GM19463 (cell line): ENCODE results near the gene RANBP17.

Experiments used
- ATAC-seq: cut with Tn5 transposase; IDR thresholded peaks from one replicate; pipeline ENCODE4 v1.9.1; 2021; ENCODE audit warnings: mild to moderate bottlenecking, moderate library complexity; ENCODE audit not compliant: unreplicated experiment

Gene RANBP17

DNA sequence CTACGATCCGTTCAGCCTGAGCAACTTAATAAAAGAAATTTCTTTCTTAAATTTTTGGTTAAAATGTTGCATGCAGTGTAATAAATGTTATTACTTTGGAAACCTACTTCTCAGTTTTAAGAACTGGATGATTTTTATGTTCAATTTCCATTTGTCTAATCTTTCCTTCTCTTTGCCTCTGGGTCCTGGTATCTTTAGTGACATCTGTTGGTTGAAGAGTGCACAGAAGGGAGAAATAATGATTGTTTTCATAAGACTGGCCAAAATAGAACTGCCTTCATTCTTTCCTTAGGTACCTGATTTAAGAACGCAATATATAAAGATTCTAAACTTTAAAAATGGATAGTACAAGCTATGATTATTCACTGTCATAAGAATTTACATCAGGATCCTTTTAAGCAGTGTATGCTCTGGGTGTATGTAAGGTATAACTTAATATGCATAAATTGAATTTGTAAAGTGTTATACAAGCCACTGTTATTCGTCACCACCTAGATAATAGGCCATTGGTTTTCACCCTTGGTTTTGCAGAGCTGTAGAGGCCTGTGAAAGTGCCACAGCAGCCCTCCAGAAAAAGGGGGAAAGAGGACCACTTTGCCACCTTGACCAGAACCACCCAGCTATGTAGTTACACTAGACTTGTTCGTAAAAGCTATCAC lies 364.4 kb downstream of the RANBP17 start:
- no peak for ATAC-seq

DNA sequence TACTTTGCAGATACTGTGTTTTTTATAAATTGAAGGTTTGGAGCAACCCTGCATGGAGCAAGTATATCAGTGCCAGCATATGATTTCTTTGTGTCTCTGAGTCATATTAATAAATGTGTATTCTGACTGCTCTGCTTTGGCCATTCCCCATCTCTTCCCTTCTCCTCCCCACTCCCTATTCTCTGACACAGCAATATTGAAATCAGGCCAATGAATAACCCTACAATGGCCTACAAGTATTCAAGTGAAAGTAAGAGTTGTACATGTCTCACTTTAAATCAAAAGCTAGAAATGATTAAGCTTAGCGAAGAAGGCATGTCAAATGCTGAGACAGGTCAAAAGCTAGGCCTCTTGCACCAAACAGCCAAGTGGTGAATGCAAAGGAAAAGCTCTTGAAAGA lies 365.0 kb downstream of the RANBP17 start:
- no peak for ATAC-seq

DNA sequence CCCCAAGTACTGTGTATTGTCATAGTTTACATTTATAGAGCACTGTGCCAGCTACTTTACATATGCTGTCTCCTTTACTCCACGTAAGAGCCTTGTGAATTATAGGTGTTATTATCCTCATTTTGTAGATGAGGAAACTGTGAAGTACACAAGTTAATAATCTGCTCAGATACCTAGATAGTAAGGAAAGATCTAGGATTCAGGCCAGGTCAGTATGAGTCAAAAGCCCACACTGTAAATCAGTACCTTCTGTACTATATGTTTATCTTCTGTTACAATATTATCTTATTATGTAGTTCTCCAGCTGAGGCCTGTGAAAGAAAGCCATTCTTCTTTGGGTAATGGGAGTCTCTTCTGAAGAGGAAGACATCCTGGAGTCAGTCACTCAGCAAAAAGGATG lies 374.8 kb downstream of the RANBP17 start:
- ATAC-seq, result no peak

DNA sequence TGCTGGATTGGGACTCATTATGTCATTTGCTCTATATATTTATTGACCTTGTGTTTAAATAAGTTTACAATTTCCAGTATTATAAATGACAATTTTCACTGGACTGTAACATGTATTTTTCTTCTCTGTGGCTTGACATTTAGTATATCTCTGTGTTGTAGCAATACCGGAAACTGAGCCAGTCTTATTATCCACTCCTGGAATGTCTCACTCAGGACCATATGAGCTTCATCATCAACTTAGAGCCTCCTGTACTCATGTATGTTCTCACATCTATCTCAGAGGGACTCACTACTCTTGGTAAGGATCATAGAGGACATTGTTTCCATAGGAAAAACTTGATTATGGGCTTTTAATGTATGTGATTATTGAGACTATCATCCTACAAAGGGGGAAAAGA lies 380.7 kb downstream of the RANBP17 start:
- no peak for ATAC-seq

DNA sequence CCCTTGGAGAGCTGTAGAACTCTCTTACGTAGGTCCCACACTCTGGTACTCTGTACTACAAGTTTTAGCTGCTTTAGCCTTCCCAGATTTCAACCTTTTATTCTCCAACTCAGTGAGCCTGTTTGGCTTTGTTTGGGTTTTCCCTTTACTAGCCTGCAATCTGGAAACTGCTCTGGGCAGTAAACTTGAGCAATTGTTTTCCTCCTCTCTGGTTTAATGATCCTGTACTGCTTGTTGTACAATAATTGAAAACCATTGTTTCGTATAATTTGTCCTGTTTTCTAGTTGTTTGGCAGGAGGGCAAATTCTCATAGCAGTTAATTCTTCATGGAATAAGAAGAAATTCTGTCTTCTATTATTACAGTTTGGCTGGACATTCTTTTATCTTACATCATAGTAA lies 384.4 kb downstream of the RANBP17 start:
- no peak for ATAC-seq

DNA sequence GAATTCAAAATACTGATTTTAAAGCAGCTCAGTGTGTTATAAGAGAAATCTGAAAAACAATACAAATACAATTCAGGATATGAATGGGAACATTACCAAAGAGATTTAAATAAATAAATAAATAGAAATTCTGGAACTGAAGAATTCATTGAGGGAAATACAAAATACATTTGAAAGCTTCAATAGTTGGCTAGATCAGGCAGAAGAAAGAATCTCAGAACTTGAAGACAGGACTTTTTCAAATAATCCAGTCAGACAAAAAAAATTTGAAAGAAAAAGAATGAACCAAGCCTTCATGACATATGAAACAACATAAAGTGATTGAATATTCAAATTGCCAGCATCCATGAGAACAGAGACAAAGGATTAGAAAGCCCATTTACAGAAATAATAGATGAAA lies 387.6 kb downstream of the RANBP17 start:
- no peak for ATAC-seq

DNA sequence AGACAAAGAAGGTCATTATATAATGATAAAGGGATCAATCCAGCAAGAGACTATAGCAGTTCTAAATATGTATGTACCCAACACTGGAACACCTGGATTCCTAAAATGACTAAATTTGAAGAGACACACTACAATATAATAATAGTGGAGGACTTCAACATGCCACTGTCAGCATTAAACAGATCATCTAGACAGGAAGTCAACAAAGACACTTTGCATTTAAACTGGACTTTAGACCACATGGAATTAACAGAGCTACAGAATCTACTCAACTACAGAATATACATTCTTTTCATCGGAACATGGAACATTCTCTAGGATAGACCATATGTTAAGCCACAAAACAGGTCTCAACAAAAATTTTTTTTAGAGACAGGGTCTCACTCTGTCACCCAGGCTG lies 388.9 kb downstream of the RANBP17 start:
- ATAC-seq, result no peak

DNA sequence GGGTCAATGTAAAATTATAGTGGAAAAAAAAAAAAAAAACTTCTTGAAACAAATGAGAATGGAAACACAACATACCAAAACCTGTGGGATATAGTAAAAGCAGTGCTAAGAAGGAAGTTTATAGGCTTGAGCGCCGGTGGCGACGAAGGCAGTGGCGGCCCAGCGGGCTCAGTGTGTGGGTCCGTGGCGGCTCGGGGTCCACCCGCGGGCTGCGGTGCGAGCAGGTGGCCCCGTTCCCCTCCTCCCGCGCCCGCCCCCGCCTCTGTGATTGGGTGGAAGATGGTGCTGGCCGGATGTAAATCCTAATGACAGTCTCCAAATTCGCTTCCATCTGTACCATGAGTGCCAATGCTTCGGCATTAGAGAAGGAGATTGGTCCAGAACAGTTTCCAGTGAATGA lies 389.7 kb downstream of the RANBP17 start:
- no peak for ATAC-seq

DNA sequence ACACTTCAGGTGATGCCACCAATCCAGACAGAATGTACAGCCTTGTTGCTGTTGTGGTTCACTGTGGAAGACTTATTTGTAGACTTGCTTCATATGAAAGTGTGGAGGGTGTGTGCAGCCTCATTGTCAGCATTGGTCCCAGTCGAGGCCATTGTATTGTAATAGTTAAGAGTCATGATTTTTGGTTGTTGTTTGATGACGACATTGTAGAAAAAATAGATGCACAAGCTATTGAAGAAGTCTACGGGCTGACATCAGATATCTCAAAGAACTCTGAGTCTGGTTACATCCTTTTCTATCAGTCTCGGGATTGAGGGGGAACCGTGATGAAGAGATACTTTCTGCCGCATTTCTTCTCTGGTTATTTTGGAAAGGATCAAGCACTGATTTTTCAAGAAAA lies 390.9 kb downstream of the RANBP17 start:
- ATAC-seq, result no peak

DNA sequence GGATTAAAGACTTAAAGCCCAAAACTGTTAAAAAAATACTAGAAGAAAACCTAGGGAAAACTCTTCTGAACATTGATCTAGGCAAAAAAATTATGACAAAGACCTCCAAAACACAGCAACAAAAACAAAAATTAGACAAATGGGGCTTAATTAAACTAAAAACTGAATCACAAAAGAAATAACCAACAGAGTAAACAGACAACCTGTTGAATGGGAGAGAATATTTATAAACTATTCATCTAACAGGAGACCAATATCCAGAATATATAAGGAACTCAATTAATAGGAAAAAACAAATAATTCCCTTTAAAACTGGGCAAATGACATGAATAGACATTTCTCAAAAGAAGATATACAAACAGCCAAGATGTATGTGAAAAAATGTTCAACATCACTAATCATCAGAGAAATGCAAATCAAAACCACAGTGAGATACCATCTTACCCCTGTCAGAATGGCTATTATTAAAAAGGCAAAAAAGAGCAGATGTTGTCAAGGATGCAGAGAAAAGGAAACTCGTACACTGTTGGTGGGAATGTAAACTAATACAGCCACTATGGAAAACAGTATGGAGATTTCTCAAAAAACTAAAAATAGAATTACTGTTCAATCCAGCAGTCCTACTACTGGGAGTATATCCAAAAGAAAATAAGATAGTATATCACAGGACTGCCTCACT lies 397.1 kb downstream of the RANBP17 start:
- no peak for ATAC-seq

DNA sequence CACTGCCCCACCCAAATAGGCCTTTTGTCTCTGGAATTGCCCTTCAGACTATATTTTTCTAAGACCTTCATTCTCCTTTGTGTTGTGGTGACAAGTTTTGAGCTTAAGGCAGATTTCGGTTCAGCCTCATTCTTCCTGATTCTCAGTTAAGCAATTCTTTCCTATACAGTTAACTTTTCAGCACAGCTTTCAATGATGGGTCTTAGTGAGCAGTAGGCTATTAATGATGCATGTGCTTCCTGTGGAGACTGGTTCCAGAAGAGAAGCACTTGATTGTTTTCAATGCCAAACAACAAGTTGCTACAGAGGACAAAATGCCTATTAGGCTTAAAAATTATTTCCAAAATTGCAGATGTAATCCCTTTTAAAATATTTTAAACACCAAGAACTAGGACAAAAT lies 399.5 kb downstream of the RANBP17 start:
- no peak for ATAC-seq

DNA sequence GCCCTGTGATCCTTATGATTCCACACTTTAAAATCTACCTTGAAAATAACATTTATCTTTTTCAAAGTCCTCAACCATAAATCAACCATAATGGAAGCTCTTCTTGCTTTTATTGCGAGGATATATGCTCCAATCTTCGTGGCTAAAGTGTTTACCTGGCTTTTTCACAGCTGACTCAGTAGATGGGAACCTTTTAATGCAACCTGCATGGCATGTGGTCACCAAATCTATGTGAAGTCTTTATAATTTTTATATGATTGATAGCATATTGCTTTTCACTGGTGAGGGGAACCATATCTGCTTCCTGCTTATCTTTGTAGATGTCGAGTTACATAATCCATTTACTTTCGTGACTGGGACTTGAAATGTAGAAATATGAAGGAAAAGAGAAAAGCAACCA lies 400.1 kb downstream of the RANBP17 start:
- no peak for ATAC-seq

DNA sequence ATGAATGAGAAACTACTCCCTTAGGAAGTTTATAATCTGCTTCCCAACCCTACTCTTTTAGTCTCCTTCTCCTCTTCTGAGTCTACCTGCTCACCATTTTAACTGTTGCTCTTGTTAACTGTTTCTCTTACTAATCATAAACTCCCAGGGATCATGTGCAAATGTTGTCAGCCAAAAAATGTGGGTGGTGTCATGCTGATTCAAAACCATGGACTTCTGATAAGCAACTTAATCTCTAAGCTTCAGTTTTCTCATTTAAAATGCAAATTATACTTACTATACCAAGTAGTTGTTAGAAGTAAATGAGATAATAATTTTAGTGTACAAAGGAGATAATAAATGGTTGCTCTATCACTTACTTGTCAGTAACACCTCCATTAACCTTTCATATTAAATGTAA lies 401.4 kb downstream of the RANBP17 start:
- no peak for ATAC-seq

DNA sequence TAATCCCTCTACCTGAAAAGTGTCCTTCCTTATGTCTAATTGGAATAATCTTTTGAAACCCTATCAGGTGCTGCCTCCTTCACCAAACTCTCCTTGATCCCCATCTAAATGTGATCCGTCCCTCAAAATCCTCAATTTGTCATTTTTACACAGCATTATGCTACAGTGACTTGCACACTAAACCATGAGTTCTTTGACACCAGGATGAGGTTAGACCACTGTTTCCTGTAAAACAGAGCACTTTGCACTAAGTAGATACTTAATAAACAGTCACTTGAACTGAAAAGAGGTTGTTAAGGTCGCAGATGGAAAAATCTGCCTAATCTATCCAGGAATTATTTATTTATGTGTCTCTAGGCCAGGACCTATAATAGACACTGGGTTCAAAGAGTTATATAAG lies 403.0 kb downstream of the RANBP17 start:
- ATAC-seq, result no peak

DNA sequence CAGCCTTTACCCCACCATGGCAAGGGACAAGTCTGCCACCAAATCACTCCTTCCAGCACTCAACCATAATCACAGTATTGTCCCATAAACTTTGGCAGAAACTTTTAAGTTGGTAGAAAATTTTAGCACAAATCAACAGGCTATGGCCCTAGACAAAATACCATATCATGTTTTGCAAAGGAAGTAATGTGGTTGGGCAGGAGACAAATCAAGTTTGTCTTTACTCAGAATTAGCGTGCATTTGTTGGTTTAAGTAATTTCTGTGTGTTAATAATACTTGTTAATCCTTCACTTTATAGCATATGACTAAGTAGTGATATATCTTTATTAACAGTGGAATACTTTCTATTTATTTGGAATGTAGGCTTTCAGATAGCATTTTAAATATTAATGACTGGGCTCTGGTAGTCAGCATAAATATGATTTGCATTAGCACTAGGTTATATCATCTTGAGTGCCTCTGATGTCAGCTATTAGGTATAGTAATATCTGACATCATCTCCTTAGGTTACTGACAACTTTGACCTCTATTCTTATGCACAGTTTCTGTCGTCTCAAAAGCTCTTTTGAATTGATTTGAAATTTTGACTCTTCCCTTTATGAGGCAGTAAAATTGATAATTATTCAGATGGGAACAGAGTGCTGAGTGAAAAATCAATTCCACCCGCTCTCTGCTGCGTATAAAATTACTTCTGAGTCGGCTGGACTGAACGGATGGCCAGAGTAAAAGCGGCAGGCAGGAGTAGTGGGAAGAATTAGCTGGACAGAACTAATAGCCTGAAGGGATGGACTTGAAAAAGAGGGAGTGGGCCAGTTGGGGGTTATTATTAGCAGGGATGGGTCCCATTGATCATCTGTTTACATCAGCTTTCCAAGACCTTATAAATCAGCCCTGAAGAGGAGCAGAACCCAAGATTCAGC lies 407.1 kb downstream of the RANBP17 start:
- no peak for ATAC-seq

DNA sequence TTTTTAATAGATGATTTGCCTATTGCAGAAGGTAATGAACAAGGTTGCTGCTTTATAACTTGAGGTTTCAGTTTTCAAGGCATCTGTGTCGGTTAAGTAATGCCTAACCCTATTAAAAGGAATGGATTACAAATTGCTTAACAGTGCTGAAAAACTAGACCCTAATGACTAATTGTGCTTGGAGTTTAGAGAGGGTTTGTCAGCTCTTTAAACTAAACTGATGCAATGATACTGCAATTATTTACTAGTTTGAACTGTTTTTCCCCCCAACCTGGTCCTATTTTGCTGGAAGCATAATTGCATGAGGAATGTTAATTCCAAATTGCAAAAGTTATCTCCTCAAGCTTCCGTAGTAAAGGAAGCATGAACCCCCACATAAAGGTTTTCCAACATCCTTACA lies 407.9 kb downstream of the RANBP17 start:
- no peak for ATAC-seq

DNA sequence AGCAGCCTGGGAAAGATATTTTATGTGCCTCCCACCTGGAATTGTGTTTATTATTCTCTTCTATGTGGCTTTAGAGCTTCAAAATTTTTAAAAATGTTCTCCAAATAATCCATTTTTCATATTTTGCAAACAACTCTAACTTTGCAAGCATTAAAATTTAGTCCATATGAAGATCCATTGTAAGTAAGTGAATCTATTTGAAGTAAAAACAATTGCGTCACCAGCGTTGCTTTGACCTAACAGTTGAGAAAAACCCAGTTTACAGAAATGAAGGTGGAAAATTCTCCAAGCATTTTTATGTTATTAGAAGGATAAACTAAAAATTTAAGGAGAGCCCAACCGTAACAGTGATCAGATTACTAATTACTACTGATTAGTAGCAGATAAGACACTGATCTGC lies 408.3 kb downstream of the RANBP17 start:
- no peak for ATAC-seq

DNA sequence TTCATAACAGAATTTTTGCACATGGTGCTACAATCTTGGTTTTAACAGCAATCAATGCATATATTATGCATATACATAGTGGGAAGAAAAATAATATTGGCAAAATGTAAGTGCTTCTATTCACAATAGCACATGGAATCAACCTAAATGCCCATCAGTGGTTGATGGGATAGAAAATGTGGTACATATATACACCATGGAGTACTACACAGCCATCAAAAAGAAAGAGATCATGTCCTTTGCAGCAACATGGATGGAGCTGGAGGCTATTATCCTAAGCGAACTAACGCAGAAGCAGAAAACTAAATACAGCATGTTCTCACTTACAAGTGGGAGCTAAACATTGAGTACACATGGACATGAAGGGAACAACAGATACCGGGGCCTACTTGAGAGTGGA lies 410.0 kb downstream of the RANBP17 start:
- no peak for ATAC-seq

DNA sequence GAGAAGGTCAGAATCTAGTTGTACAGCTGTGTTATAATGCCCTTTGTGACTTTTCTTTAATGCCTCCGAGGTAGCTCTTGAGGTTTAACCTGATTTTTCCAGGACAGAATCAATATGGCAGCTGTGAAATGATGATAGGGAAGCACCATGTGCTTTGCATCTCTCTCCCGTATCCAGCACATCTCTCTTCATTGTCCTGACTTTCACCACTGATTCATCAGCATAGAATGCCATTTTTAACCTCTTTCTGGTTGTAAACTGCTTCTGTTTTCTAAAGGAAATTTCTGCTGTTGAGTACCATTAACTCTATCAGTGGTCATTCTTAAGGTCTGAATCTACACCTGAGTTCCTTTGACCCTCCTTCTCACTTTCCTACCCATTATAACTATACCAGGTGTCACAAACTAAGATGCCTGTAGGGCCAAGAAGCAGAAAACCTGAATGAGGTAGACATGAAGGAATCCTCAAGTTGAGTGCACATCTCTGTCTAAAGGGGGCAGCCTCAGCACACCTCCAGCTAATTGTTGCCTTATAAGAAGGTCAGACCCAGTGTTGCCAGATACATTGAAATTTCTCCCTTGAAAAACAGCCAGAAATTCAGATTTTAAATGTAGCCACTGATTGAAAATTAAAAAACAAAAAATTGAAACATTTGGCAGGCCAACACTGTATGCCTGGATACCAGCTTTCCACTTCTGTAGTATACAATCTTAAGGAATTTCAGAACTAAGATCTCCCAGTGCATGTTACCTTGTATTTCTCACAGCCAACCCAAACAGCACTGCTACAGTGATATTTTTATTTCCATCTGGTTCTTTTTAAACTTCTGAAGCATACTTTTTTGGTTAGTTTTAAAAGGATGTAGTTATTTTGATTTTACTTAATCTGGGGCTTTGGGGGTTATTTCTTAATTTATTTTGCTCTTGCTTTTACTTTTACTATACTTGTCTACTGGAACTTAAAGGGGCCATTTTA lies 411.5 kb downstream of the RANBP17 start:
- ATAC-seq, result no peak

DNA sequence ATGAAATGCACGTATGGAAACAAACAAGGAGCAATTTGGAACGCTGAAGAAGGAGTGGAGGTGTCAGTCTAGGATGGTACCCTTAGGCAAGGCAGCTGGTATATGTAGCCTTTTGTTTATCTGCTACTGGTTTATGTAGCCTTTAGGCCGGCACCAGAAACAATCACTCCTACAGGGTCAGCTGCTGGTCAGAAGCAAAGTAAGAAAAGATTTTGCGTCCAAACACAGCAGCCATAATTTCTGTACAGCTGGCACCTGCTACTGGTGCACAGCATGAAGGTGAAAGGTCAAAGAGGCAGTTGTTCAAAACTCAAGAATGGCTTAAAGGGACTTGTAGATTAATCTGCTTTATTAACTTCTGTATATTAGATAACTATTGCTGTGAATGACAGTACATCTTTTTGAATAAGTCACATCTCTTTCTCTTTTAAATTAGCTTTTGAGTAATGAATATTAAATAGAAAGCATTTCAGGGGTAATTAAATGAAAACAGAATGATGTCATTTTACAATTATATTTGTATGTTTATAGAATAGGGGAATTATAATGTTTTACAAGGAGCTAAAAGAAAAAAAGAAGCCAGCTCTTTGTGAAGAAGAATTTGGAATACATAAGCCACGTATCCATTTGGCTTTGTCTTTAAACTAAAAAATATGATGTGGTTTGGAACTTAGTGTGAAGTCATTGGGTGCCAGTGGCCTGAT lies 414.2 kb downstream of the RANBP17 start:
- ATAC-seq, result no peak
